HG03159 (cell line): Measurements from ENCODE around the gene RIPPLY3.

Experiments used
- ATAC-seq: cut with Tn5 transposase; IDR thresholded peaks from one replicate; pipeline ENCODE4 v1.9.1; 2021; ENCODE audit warnings: mild to moderate bottlenecking, moderate library complexity; ENCODE audit not compliant: unreplicated experiment

RIPPLY3 gene

GRCh38 chr21:37006486-37007291 lies at the start of gene RIPPLY3:
TSS of gene RIPPLY3 (plus strand) at chr21:37006702. CDS start at chr21:37006773, 71 bp downstream.
- no peak for ATAC-seq

- ATAC-seq = no peak
Measured at GRCh38 chr21:36959020-36959835, 47.3 kb upstream of the RIPPLY3 start.

- ATAC-seq = no peak
Measured at GRCh38 chr21:36960676-36961284, 45.7 kb upstream of the RIPPLY3 start.

- no peak for ATAC-seq
Measured at GRCh38 chr21:36962098-36962780, 44.3 kb upstream of the RIPPLY3 start.

- no peak for ATAC-seq
Measured at GRCh38 chr21:36964398-36964797, 42.1 kb upstream of the RIPPLY3 start.

GRCh38 chr21:36964827-36965719 lies 41.4 kb upstream of the RIPPLY3 start:
- ATAC-seq = no peak

GRCh38 chr21:36965720-36966065 lies 40.8 kb upstream of the RIPPLY3 start:
- ATAC-seq = no peak

- peak; percentile 66 for ATAC-seq
Measured at GRCh38 chr21:36966066-36966820, 40.3 kb upstream of the RIPPLY3 start, which contains the start of gene HLCS. TSS of gene HLCS (minus strand) at chr21:36966669. CDS start at chr21:36966638, 31 bp downstream.

- ATAC-seq = peak; percentile 28
Measured at GRCh38 chr21:36966821-36967768, 39.4 kb upstream of the RIPPLY3 start.

- no peak for ATAC-seq
Measured at GRCh38 chr21:36968414-36968813, 38.1 kb upstream of the RIPPLY3 start.

- no peak for ATAC-seq
Measured at GRCh38 chr21:36968976-36969375, 37.5 kb upstream of the RIPPLY3 start.

- no peak for ATAC-seq
Measured at GRCh38 chr21:36973986-36974850, 32.3 kb upstream of the RIPPLY3 start.

- ATAC-seq = no peak
Measured at GRCh38 chr21:36974851-36975192, 31.7 kb upstream of the RIPPLY3 start.

GRCh38 chr21:36976228-36976861 lies 30.2 kb upstream of the RIPPLY3 start:
- ATAC-seq = no peak

- ATAC-seq = peak; percentile 53
Measured at GRCh38 chr21:36976882-36977651, 29.4 kb upstream of the RIPPLY3 start.
